HEK293T (cell line): Measurements from ENCODE around the gene HHAT.

Source experiments
- BHLHE40 ChIP-seq: fragments of 450-650 bp; IDR thresholded peaks from 2 replicates; pipeline ENCODE4 v1.6.1; 2016; ENCODE audit warnings: mild to moderate bottlenecking, moderate library complexity, borderline replicate concordance
- CTBP1 ChIP-seq: fragments of 450-650 bp; IDR thresholded peaks from 2 replicates; pipeline ENCODE4 v1.6.1; 2016; ENCODE audit warnings: borderline replicate concordance
- ELF4 ChIP-seq: fragments of 450-650 bp; IDR thresholded peaks from 2 replicates; pipeline ENCODE4 v1.6.1; 2017; ENCODE audit warnings: antibody characterized with exemption
- FOXA1 ChIP-seq: fragments of 450-650 bp; IDR thresholded peaks from 2 replicates; pipeline ENCODE4 v1.6.1; 2016; ENCODE audit warnings: mild to moderate bottlenecking
- FOXK2 ChIP-seq: fragments of 450-650 bp; IDR thresholded peaks from 2 replicates; pipeline ENCODE4 v1.6.1; 2016; ENCODE audit warnings: mild to moderate bottlenecking
- FOXM1 ChIP-seq: fragments of 450-650 bp; IDR thresholded peaks from 2 replicates; pipeline ENCODE4 v1.6.1; 2017; ENCODE audit warnings: mild to moderate bottlenecking, borderline replicate concordance
- HDGF ChIP-seq: fragments of 450-650 bp; IDR thresholded peaks from 2 replicates; pipeline ENCODE4 v1.6.1; 2017; ENCODE audit warnings: antibody characterized with exemption, borderline replicate concordance
- L3MBTL2 ChIP-seq: fragments of 450-650 bp; conservative IDR thresholded peaks from 2 replicates; pipeline ENCODE4 v1.6.1; 2016; ENCODE audit warnings: mild to moderate bottlenecking
- SP1 ChIP-seq: fragments of 450-650 bp; IDR thresholded peaks from 2 replicates; pipeline ENCODE4 v1.6.1; 2017
- SUZ12 ChIP-seq: fragments of 450-650 bp; IDR thresholded peaks from 2 replicates; pipeline ENCODE4 v1.6.1; 2016; ENCODE audit warnings: mild to moderate bottlenecking
- TARDBP ChIP-seq: fragments of 450-650 bp; IDR thresholded peaks from 2 replicates; pipeline ENCODE4 v1.6.1; 2016
- ZNF384 ChIP-seq: fragments of 450-650 bp; IDR thresholded peaks from 2 replicates; pipeline ENCODE4 v1.6.1; 2016

DNA sequence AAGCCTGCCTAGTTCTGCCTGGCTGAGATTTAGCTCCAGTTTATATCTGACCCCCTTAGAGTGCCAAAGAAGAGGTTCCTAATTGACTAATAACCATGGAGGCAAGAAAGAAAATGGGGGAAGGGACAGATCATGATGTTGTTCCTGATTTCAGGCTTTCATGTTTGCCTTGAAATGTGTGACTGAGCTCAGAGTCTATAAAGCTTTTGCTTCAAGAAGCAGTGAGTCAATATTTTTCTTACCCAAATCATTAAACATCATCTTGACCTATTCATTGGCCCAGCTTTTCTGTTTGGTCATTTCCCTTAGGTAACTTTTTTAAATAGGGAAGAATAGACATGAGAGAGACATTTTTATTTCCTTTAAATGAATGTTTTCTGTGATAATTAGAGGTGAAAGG is 55.9 kb downstream of the HHAT start:
- no peak for TF ChIP-seq ELF4
- TF ChIP-seq HDGF: no peak
- no peak for TF ChIP-seq TARDBP
- no peak for TF ChIP-seq FOXM1
- TF ChIP-seq BHLHE40: no peak
- no peak for TF ChIP-seq CTBP1
- no peak for TF ChIP-seq SP1
- no peak for TF ChIP-seq L3MBTL2
- no peak for TF ChIP-seq ZNF384
- TF ChIP-seq FOXA1: no peak
- no peak for TF ChIP-seq SUZ12
- no peak for TF ChIP-seq FOXK2
